ENCODE results near the gene INPP5K. TPM values are rescaled to one million over a fixed set of nuclear protein-coding genes. Genes with fewer than 3 reads are reported as not detected.
A peak's percentile ranks its signal among the peaks of the same experiment; 100 is the strongest.

The INPP5K gene
- total and polyA plus RNA-seq, 2 experiments from 2014 or later, result 36.1 to 42.3 TPM

GRCh38 chr17:1551741-1552140, 35.3 kb upstream of the INPP5K start:
- no peak overlapping the region for H3K4me2 ChIP-seq (ENCODE audit: unreplicated experiment)
- no peaks in the 10 kb centered on the region for H3K9me3 ChIP-seq (ENCODE audit: low read depth)
- peaks cover 4% of the 10 kb centered on the region for H3K4me1 ChIP-seq (ENCODE audit: insufficient read depth)
- no peak overlapping the region for H3K9ac ChIP-seq
- no peaks in the 10 kb centered on the region for H3K9me2 ChIP-seq (ENCODE audit: insufficient read depth)
- no peak overlapping the region for H3K27ac ChIP-seq
- no peaks in the 10 kb centered on the region for H4K20me1 ChIP-seq (ENCODE audit: insufficient read depth)
- H3K79me2 ChIP-seq (ENCODE audit: insufficient read depth), result peaks cover 60% of the 10 kb centered on the region
- H3K4me3 ChIP-seq, result no peak overlapping the region
- H2AFZ ChIP-seq, result no peak overlapping the region
- peaks cover 11% of the 10 kb centered on the region; the same call in 1 of the 2 replicates for H3K36me3 ChIP-seq (ENCODE audit: low read depth)
- DNase-seq, result no peak
- H3K27me3 ChIP-seq (replicated peaks; ENCODE audit: insufficient read depth), result no peaks in the 10 kb centered on the region
- in situ Hi-C loops (cut with MboI), result no loop called here
- no peak for TF ChIP-seq EZH2phosphoT487 (IDR thresholded peaks at IDR 0.05; ENCODE audit: insufficient read depth, low read depth)
- TF ChIP-seq EZH2 (IDR thresholded peaks at IDR 0.05; ENCODE audit: insufficient read depth, poor library complexity, severe bottlenecking), result no peak
- H3F3A ChIP-seq (ENCODE audit: insufficient read depth), result no peaks in the 10 kb centered on the region; the same call in 1 of the 2 replicates
- WGBS, 2 experiments (ENCODE audit: low coverage in 1 of 2, low lambda C conversion rate in 2 of 2, missing lambda C conversion rate in 2 of 2), result 96 to 99% methylated on average over 11 to 12 of the region's 12 CpGs

- H3K4me3 ChIP-seq, result no peak overlapping the region
- H4K20me1 ChIP-seq (ENCODE audit: insufficient read depth), result no peaks in the 10 kb centered on the region
- no peak overlapping the region for H3K4me2 ChIP-seq (ENCODE audit: unreplicated experiment)
- peaks cover 3% of the 10 kb centered on the region; the same call in 1 of the 2 replicates for H3K4me1 ChIP-seq (ENCODE audit: insufficient read depth)
- no peaks in the 10 kb centered on the region for H3K27me3 ChIP-seq (replicated peaks; ENCODE audit: insufficient read depth)
- H3K36me3 ChIP-seq (ENCODE audit: low read depth), result peaks cover 11% of the 10 kb centered on the region; the same call in 1 of the 2 replicates
- in situ Hi-C loops (cut with MboI), result no loop called here
- no peak overlapping the region for H3K9ac ChIP-seq
- no peaks in the 10 kb centered on the region for H3K9me3 ChIP-seq (ENCODE audit: low read depth)
- 89 to 93% methylated on average over 18 of the region's 18 CpGs for WGBS, 2 experiments (ENCODE audit: low coverage in 1 of 2, low lambda C conversion rate in 2 of 2, missing lambda C conversion rate in 2 of 2)
- H2AFZ ChIP-seq, result no peak overlapping the region
- no peaks in the 10 kb centered on the region for H3K9me2 ChIP-seq (ENCODE audit: insufficient read depth)
- DNase-seq, result no peak
- no peak for TF ChIP-seq EZH2 (IDR thresholded peaks at IDR 0.05; ENCODE audit: insufficient read depth, poor library complexity, severe bottlenecking)
- TF ChIP-seq EZH2phosphoT487 (IDR thresholded peaks at IDR 0.05; ENCODE audit: insufficient read depth, low read depth), result no peak
- H3K27ac ChIP-seq, result no peak overlapping the region
- peaks cover 30% of the 10 kb centered on the region for H3K79me2 ChIP-seq (ENCODE audit: insufficient read depth)
- H3F3A ChIP-seq (ENCODE audit: insufficient read depth), result no peaks in the 10 kb centered on the region; the same call in 1 of the 2 replicates
These were observed 31.6 kb upstream of the INPP5K start for GRCh38 chr17:1548032-1548431.

GRCh38 chr17:1546292-1546922, 30.0 kb upstream of the INPP5K start:
- Histone ChIP-seq H3K9ac (no peak overlapping the region), H2AFZ (no peak overlapping the region), H3K9me3 (ENCODE audit: low read depth) (no peaks in the 10 kb centered on the region), H3K4me2 (ENCODE audit: unreplicated experiment) (no peak overlapping the region), H3K4me3 (no peak overlapping the region), H3F3A (ENCODE audit: insufficient read depth) (no peaks in the 10 kb centered on the region; the same call in 1 of the 2 replicates), H4K20me1 (ENCODE audit: insufficient read depth) (no peaks in the 10 kb centered on the region), H3K9me2 (ENCODE audit: insufficient read depth) (no peaks in the 10 kb centered on the region), H3K27ac (no peak overlapping the region; the same call in 1 of the 2 replicates), H3K4me1 (ENCODE audit: insufficient read depth) (peaks cover 3% of the 10 kb centered on the region; the same call in 1 of the 2 replicates), H3K36me3 (ENCODE audit: low read depth) (peaks cover 4% of the 10 kb centered on the region; the same call in 1 of the 2 replicates), H3K27me3 (replicated peaks; ENCODE audit: insufficient read depth) (no peaks in the 10 kb centered on the region), H3K79me2 (ENCODE audit: insufficient read depth) (peaks cover 14% of the 10 kb centered on the region)
- 88 to 91% methylated on average over 6 of the region's 6 CpGs for WGBS, 2 experiments (ENCODE audit: low coverage in 1 of 2, low lambda C conversion rate in 2 of 2, missing lambda C conversion rate in 2 of 2)
- peak; percentile 34 for DNase-seq
- in situ Hi-C loops (cut with MboI), result no loop called here
- no peak for TF ChIP-seq EZH2phosphoT487 (IDR thresholded peaks at IDR 0.05; ENCODE audit: insufficient read depth, low read depth)
- no peak for TF ChIP-seq EZH2 (IDR thresholded peaks at IDR 0.05; ENCODE audit: insufficient read depth, poor library complexity, severe bottlenecking)

GRCh38 chr17:1545618-1546017, 29.2 kb upstream of the INPP5K start:
- no peak overlapping the region for H3K27ac ChIP-seq
- H3K9me3 ChIP-seq (ENCODE audit: low read depth), result no peaks in the 10 kb centered on the region
- TF ChIP-seq EZH2phosphoT487 (IDR thresholded peaks at IDR 0.05; ENCODE audit: insufficient read depth, low read depth) (no peak), EZH2 (IDR thresholded peaks at IDR 0.05; ENCODE audit: insufficient read depth, poor library complexity, severe bottlenecking) (no peak)
- H3K9ac ChIP-seq, result no peak overlapping the region
- peaks cover 7% of the 10 kb centered on the region; the same call in 1 of the 2 replicates for H3K36me3 ChIP-seq (ENCODE audit: low read depth)
- no peak overlapping the region for H3K4me3 ChIP-seq
- no peaks in the 10 kb centered on the region for H3K27me3 ChIP-seq (replicated peaks; ENCODE audit: insufficient read depth)
- H2AFZ ChIP-seq, result no peak overlapping the region
- in situ Hi-C loops (cut with MboI), result no loop called here
- WGBS, 2 experiments (ENCODE audit: low coverage in 1 of 2, low lambda C conversion rate in 2 of 2, missing lambda C conversion rate in 2 of 2), result 88% methylated on average over 9 of the region's 9 CpGs
- no peaks in the 10 kb centered on the region; the same call in 1 of the 2 replicates for H3F3A ChIP-seq (ENCODE audit: insufficient read depth)
- no peak for DNase-seq
- H3K4me2 ChIP-seq (ENCODE audit: unreplicated experiment), result no peak overlapping the region
- H3K4me1 ChIP-seq (ENCODE audit: insufficient read depth), result peaks cover 3% of the 10 kb centered on the region; the same call in 1 of the 2 replicates
- H3K9me2 ChIP-seq (ENCODE audit: insufficient read depth), result no peaks in the 10 kb centered on the region
- no peaks in the 10 kb centered on the region for H4K20me1 ChIP-seq (ENCODE audit: insufficient read depth)
- peaks cover 7% of the 10 kb centered on the region for H3K79me2 ChIP-seq (ENCODE audit: insufficient read depth)

Measured in GM23248 (cell line).